OCI-LY3 (cell line): ENCODE data around the gene ATP4B.

Experiments used
- H2AFZ ChIP-seq: fragments of 200-600, 300-600 bp; shearing (Covaris generic); 2 replicates; pipeline ENCODE4 v1.6.0; 2014; ENCODE audit warnings: antibody characterized with exemption, low read depth, low read length
- H3K27ac ChIP-seq: fragments of 200-600, 300-600 bp; sonication (generic); 2 replicates; pipeline ENCODE4 v1.5.1; 2014; ENCODE audit warnings: mild to moderate bottlenecking, low read length, moderate library complexity, mixed read lengths
- H3K27me3 ChIP-seq: fragments of 200-600, 300-600 bp; sonication (generic); 2 replicates; pipeline ENCODE4 v1.6.1; 2014; ENCODE audit warnings: low read depth, low read length, mixed read lengths
- H3K36me3 ChIP-seq: fragments of 200-600, 300-600 bp; sonication (generic); replicated peaks from 2 replicates; pipeline ENCODE3; 2014; ENCODE audit warnings: low read depth, low read length, mixed read lengths
- H3K4me1 ChIP-seq: fragments of 300-600, 200-600 bp; sonication (generic); 2 replicates; pipeline ENCODE4 v1.6.1; 2014; ENCODE audit warnings: low read length, mixed read lengths
- H3K4me2 ChIP-seq: fragments of 200-600, 300-600 bp; sonication (generic); 2 replicates; pipeline ENCODE4 v1.6.1; 2014; ENCODE audit warnings: low read length, mixed read lengths
- H3K4me3 ChIP-seq: fragments of 300-600, 200-600 bp; sonication (generic); 2 replicates; pipeline ENCODE4 v1.5.1; 2014; ENCODE audit warnings: antibody characterized with exemption, mild to moderate bottlenecking, low read length, moderate library complexity
- H3K79me2 ChIP-seq: fragments of 300-600, 200-600 bp; shearing (Covaris generic); 2 replicates; pipeline ENCODE4 v1.6.1; 2014; ENCODE audit warnings: mild to moderate bottlenecking, low read length, mixed read lengths
- H3K9ac ChIP-seq: fragments of 300-600, 200-600 bp; shearing (Covaris generic); 2 replicates; pipeline ENCODE4 v1.6.0; 2014; ENCODE audit warnings: mild to moderate bottlenecking, low read length, moderate library complexity
- H3K9me3 ChIP-seq: fragments of 200-600, 300-600 bp; shearing (Covaris generic); 2 replicates; pipeline ENCODE4 v1.6.1; 2014; ENCODE audit warnings: low read length, mixed read lengths; ENCODE audit not compliant: insufficient read depth
- H4K20me1 ChIP-seq: fragments of 200-600, 300-600 bp; sonication (generic); 2 replicates; pipeline ENCODE4 v1.6.1; 2016; ENCODE audit warnings: low read length, mixed read lengths; ENCODE audit not compliant: insufficient read depth
- CTCF ChIP-seq: fragments of 200-600, 300-600 bp; sonication (generic); IDR thresholded peaks from 2 replicates; pipeline ENCODE4 v1.5.1; 2014; ENCODE audit warnings: antibody characterized with exemption, low read length, low read depth
- EZH2phosphoT487 ChIP-seq: fragments of 200-600 bp; shearing (Covaris generic); IDR thresholded peaks from 2 replicates; pipeline ENCODE4 v1.6.1; 2018; ENCODE audit warnings: antibody characterized with exemption, mixed run types, low read depth

The ATP4B gene

GRCh38 chr13:113621046-113621445, 37.0 kb downstream of the ATP4B start:
- Histone ChIP-seq H3K36me3 (peaks cover 55% of the 10 kb centered on the region), H3K9ac (no peak overlapping the region), H2AFZ (no peak overlapping the region), H3K4me1 (no peaks in the 10 kb centered on the region), H3K4me2 (no peak overlapping the region), H3K79me2 (peaks cover 97% of the 10 kb centered on the region), H4K20me1 (peaks cover 70% of the 10 kb centered on the region), H3K27me3 (no peaks in the 10 kb centered on the region), H3K27ac (no peak overlapping the region), H3K4me3 (no peak overlapping the region), H3K9me3 (no peaks in the 10 kb centered on the region)
- TF ChIP-seq CTCF (no peak), EZH2phosphoT487 (no peak)

- no peak for TF ChIP-seq EZH2phosphoT487
- TF ChIP-seq CTCF = no peak
- H3K9ac ChIP-seq = no peak overlapping the region
- peaks cover 58% of the 10 kb centered on the region for H3K36me3 ChIP-seq
- H3K27ac ChIP-seq = no peak overlapping the region
- H3K4me3 ChIP-seq = no peak overlapping the region
- H3K4me2 ChIP-seq = no peak overlapping the region
- no peaks in the 10 kb centered on the region for H3K9me3 ChIP-seq
- no peak overlapping the region for H2AFZ ChIP-seq
- H3K27me3 ChIP-seq = no peaks in the 10 kb centered on the region
- peaks cover 97% of the 10 kb centered on the region for H3K79me2 ChIP-seq
- H4K20me1 ChIP-seq = peaks cover 74% of the 10 kb centered on the region
- no peaks in the 10 kb centered on the region for H3K4me1 ChIP-seq
These were observed 37.8 kb downstream of the ATP4B start for GRCh38 chr13:113620036-113620796.

GRCh38 chr13:113618455-113618854, 39.5 kb downstream of the ATP4B start:
- Histone ChIP-seq H3K27me3 (no peaks in the 10 kb centered on the region), H3K9me3 (no peaks in the 10 kb centered on the region), H3K27ac (no peak overlapping the region), H3K4me2 (no peak overlapping the region), H3K79me2 (peaks cover 97% of the 10 kb centered on the region), H3K4me1 (no peaks in the 10 kb centered on the region), H4K20me1 (peaks cover 79% of the 10 kb centered on the region), H3K9ac (no peak overlapping the region), H3K36me3 (peaks cover 57% of the 10 kb centered on the region), H2AFZ (no peak overlapping the region), H3K4me3 (no peak overlapping the region)
- TF ChIP-seq CTCF = no peak
- no peak for TF ChIP-seq EZH2phosphoT487

- Histone ChIP-seq H3K9ac (no peak overlapping the region), H4K20me1 (peaks cover 79% of the 10 kb centered on the region), H3K79me2 (peaks cover 97% of the 10 kb centered on the region), H2AFZ (no peak overlapping the region), H3K4me3 (no peak overlapping the region), H3K4me2 (no peak overlapping the region), H3K9me3 (no peaks in the 10 kb centered on the region), H3K4me1 (no peaks in the 10 kb centered on the region), H3K27me3 (no peaks in the 10 kb centered on the region), H3K27ac (no peak overlapping the region), H3K36me3 (peaks cover 56% of the 10 kb centered on the region)
- no peak for TF ChIP-seq CTCF
- TF ChIP-seq EZH2phosphoT487 = no peak
These were observed 40.0 kb downstream of the ATP4B start for GRCh38 chr13:113617961-113618360.
